HEK293T (cell line): ENCODE results near the gene E2F3.

Experiments
- CTCF ChIA-PET: fragments of 350-600 bp; formaldehyde crosslinking; extraction: SDS; loops from one replicate; lab custom pipeline; 2021; ENCODE audit warnings: antibody characterized with exemption, inconsistent platforms; lab: Yijun Ruan, JAX
- POLR2A ChIA-PET: fragments of 350-600 bp; formaldehyde crosslinking; extraction: SDS; loops from one replicate; lab custom pipeline; 2020; ENCODE audit warnings: antibody characterized with exemption, inconsistent platforms; lab: Yijun Ruan, JAX
- DNase-seq: peaks from one replicate; pipeline ENCODE4 v3.0.0; 2012; ENCODE audit warnings: mixed read lengths; ENCODE audit errors: extremely low spot score
- ARNT ChIP-seq: fragments of 450-650 bp; IDR thresholded peaks from 2 replicates; pipeline ENCODE4 v1.6.1; 2017; ENCODE audit warnings: mild to moderate bottlenecking
- BHLHE40 ChIP-seq: fragments of 450-650 bp; IDR thresholded peaks from 2 replicates; pipeline ENCODE4 v1.6.1; 2016; ENCODE audit warnings: mild to moderate bottlenecking, moderate library complexity, borderline replicate concordance
- CTBP1 ChIP-seq: fragments of 450-650 bp; IDR thresholded peaks from 2 replicates; pipeline ENCODE4 v1.6.1; 2016; ENCODE audit warnings: borderline replicate concordance
- ELF4 ChIP-seq: fragments of 450-650 bp; IDR thresholded peaks from 2 replicates; pipeline ENCODE4 v1.6.1; 2017; ENCODE audit warnings: antibody characterized with exemption
- FOXA1 ChIP-seq: fragments of 450-650 bp; IDR thresholded peaks from 2 replicates; pipeline ENCODE4 v1.6.1; 2016; ENCODE audit warnings: mild to moderate bottlenecking
- FOXK2 ChIP-seq: fragments of 450-650 bp; IDR thresholded peaks from 2 replicates; pipeline ENCODE4 v1.6.1; 2016; ENCODE audit warnings: mild to moderate bottlenecking
- FOXM1 ChIP-seq: fragments of 450-650 bp; IDR thresholded peaks from 2 replicates; pipeline ENCODE4 v1.6.1; 2017; ENCODE audit warnings: mild to moderate bottlenecking, borderline replicate concordance
- HDGF ChIP-seq: fragments of 450-650 bp; IDR thresholded peaks from 2 replicates; pipeline ENCODE4 v1.6.1; 2017; ENCODE audit warnings: antibody characterized with exemption, borderline replicate concordance
- L3MBTL2 ChIP-seq: fragments of 450-650 bp; conservative IDR thresholded peaks from 2 replicates; pipeline ENCODE4 v1.6.1; 2016; ENCODE audit warnings: mild to moderate bottlenecking
- LEF1 ChIP-seq: fragments of 450-650 bp; IDR thresholded peaks from 2 replicates; pipeline ENCODE4 v1.6.1; 2017; ENCODE audit warnings: mild to moderate bottlenecking, borderline replicate concordance
- NFRKB ChIP-seq: fragments of 450-650 bp; IDR thresholded peaks from 2 replicates; pipeline ENCODE4 v1.6.1; 2016; ENCODE audit warnings: mild to moderate bottlenecking, moderate library complexity
- SP1 ChIP-seq: fragments of 450-650 bp; IDR thresholded peaks from 2 replicates; pipeline ENCODE4 v1.6.1; 2017
- SUZ12 ChIP-seq: fragments of 450-650 bp; IDR thresholded peaks from 2 replicates; pipeline ENCODE4 v1.6.1; 2016; ENCODE audit warnings: mild to moderate bottlenecking
- TARDBP ChIP-seq: fragments of 450-650 bp; IDR thresholded peaks from 2 replicates; pipeline ENCODE4 v1.6.1; 2016
- ZNF384 ChIP-seq: fragments of 450-650 bp; IDR thresholded peaks from 2 replicates; pipeline ENCODE4 v1.6.1; 2016
- TF ChIP-seq, protein P1 (sequence below): fragments of 450-650 bp; IDR thresholded peaks from 2 replicates; pipeline ENCODE4 v1.6.1; 2016

The E2F3 gene

DNA sequence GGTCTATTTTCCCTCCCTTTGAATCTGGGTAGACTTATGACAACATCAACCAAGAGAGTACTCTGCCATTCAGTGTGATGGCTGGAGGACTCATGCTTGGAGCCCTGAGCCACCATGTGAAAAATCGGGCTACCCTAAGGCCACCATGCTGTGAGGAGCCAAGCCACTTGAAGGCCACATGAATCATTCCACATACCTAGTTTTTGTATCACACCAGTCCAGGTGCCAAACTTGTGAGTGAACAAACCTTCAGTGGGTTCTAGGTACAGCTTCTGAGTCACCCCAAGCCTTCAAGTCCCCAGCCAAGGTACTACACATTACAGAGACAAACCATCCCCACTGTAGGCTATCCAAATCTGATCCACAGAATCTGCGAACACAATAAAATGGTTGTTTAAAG is 37.4 kb upstream of the E2F3 start:
- TF ChIP-seq FOXK2 = no peak
- no peak for TF ChIP-seq LEF1
- TF ChIP-seq HDGF = no peak
- no peak for TF ChIP-seq ARNT
- TF ChIP-seq SP1 = no peak
- DNase-seq = no peak
- CTCF ChIA-PET = no interaction called here
- POLR2A ChIA-PET = interaction anchor here (1.2 kb wide), 1 partner anchor 37 kb away, joined by 3 read pairs; the partner anchor contains the start of gene E2F3

DNA sequence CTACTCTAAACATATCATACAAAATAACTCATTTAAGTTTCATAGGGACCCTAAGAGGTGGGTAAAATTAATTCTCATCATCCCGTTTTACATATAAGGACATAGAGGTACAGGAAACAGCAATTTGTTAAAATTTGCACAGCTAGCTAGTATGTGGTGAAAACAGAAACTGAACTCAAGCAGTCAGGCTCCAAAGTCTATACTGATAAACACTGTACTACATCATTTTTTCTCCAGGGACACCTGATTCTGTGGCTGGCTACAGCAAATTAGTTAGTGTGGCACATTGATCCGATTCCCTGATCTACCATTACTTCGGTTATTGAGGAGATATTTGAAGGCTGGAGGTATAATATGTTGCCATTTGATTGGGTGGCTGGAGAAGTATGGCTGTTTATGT is 36.2 kb upstream of the E2F3 start:
- ChIA-PET POLR2A (interaction anchor here (1.2 kb wide), 1 partner anchor 36 kb away, joined by 3 read pairs; the partner anchor contains the start of gene E2F3), CTCF (no interaction called here)
- TF ChIP-seq FOXK2 (no peak), SP1 (no peak), ZNF384 (no peak), ELF4 (no peak), TARDBP (no peak), FOXM1 (no peak), NFRKB (no peak), CTBP1 (no peak), BHLHE40 (no peak)
- DNase-seq = no peak

- CTCF ChIA-PET = no interaction called here
- DNase-seq = no peak
- TF ChIP-seq HDGF = no peak
- POLR2A ChIA-PET = interaction anchor here (1.0 kb wide), 1 partner anchor 37 kb away, joined by 3 read pairs; no protein-coding TSS in a partner anchor
These were observed 35.4 kb upstream of the E2F3 start for GRCh38 chr6:20366082-20366830.

- CTCF ChIA-PET = no interaction called here
- no peak for DNase-seq
- no peak for TF ChIP-seq HDGF
- TF ChIP-seq LEF1 = no peak
- TF ChIP-seq ARNT = no peak
- no peak for TF ChIP-seq FOXM1
- no peak for TF ChIP-seq NFRKB
- TF ChIP-seq FOXK2 = no peak
- TF ChIP-seq SUZ12 = no peak
- TF ChIP-seq ELF4 = no peak
- TF ChIP-seq FOXA1 = no peak
- TF ChIP-seq BHLHE40 = no peak
- TF ChIP-seq TARDBP = no peak
- no peak for TF ChIP-seq SP1
- TF ChIP-seq, protein P1, sequence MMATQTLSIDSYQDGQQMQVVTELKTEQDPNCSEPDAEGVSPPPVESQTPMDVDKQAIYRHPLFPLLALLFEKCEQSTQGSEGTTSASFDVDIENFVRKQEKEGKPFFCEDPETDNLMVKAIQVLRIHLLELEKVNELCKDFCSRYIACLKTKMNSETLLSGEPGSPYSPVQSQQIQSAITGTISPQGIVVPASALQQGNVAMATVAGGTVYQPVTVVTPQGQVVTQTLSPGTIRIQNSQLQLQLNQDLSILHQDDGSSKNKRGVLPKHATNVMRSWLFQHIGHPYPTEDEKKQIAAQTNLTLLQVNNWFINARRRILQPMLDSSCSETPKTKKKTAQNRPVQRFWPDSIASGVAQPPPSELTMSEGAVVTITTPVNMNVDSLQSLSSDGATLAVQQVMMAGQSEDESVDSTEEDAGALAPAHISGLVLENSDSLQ = no peak
- no peak for TF ChIP-seq ZNF384
- TF ChIP-seq L3MBTL2 = no peak
- no peak for TF ChIP-seq CTBP1
- POLR2A ChIA-PET = interaction anchor here (1.0 to 1.1 kb wide), 2 partner anchors 35 to 155 kb away, joined by 3 read pairs; partner anchors contain the start of gene MBOAT1
These were observed 33.8 kb upstream of the E2F3 start for GRCh38 chr6:20367743-20368485.

GRCh38 chr6:20370393-20370792 is 31.3 kb upstream of the E2F3 start:
- DNase-seq = no peak
- POLR2A ChIA-PET = no interaction called here
- no peak for TF ChIP-seq LEF1
- no peak for TF ChIP-seq FOXM1
- no peak for TF ChIP-seq ELF4
- TF ChIP-seq ARNT = no peak
- TF ChIP-seq BHLHE40 = no peak
- TF ChIP-seq HDGF = no peak
- no peak for TF ChIP-seq NFRKB
- no peak for TF ChIP-seq FOXA1
- no peak for TF ChIP-seq FOXK2
- TF ChIP-seq, protein P1 = no peak
- no peak for TF ChIP-seq ZNF384
- TF ChIP-seq SUZ12 = no peak
- TF ChIP-seq L3MBTL2 = no peak
- TF ChIP-seq CTBP1 = no peak
- TF ChIP-seq SP1 = no peak
- TF ChIP-seq TARDBP = no peak
- CTCF ChIA-PET = no interaction called here

DNA sequence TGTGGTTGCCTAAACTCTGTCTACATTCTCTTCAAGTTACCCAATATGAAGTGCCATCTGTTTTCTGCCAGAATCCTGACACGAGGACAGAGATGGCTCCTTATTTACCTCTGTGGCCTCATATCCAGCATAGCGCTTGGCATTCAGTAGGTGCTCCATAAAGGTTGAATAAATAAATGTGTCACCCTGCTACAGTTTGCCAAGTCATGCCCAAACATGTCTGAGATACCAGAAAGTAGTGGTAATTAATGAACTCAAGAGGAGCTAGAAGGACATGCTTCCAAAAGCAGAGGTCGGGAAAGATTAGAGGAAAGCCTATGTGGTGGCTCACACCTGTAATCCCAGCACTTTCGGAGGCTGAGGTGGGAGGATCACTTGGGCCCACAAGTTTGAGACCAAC is 30.9 kb upstream of the E2F3 start:
- no peak for DNase-seq
- ChIA-PET POLR2A (no interaction called here), CTCF (no interaction called here)
- TF ChIP-seq HDGF (no peak), BHLHE40 (no peak), CTBP1 (no peak), SP1 (no peak), FOXA1 (no peak), FOXK2 (no peak), SUZ12 (no peak), L3MBTL2 (no peak), FOXM1 (no peak), LEF1 (no peak), ARNT (no peak), ELF4 (no peak), TARDBP (no peak), ZNF384 (no peak), NFRKB (no peak)
- TF ChIP-seq, protein P1 = no peak
